Endometrial microvascular endothelial cells (primary cell): ENCODE results near the gene PTPN4. TPM values are rescaled to one million over a fixed set of nuclear protein-coding genes. Genes with fewer than 3 reads are reported as not detected.

ENCODE experiments used
- in situ Hi-C: cut with HindIII; loops from 2 replicates; pipeline ENCODE4 v1.10.0; 2017; ENCODE audit warnings: low sequenced_read_pairs, low pct_unique_long_range_greater_than_20kb; ENCODE audit errors: inconsistent ontology term
- total RNA-seq: library from RNA; depleted of rRNA; stranded (reverse); fragments of >200 nt; gene quantifications from one replicate; pipeline ENCODE4 v1.2.3, GENCODE V29; 2015; ENCODE audit errors: inconsistent ontology term

The PTPN4 gene
- total RNA-seq, 1 donor from 2014 or later = 22.8 TPM

- in situ Hi-C loops = loop anchor here (10.0 kb wide), 1 partner anchor 58 kb away; no protein-coding TSS in a partner anchor
Measured at GRCh38 chr2:119756837-119757236, 2.9 kb upstream of the PTPN4 start.

GRCh38 chr2:119758881-119759450 lies 756 bp upstream of the PTPN4 start:
- in situ Hi-C loops = loop anchor here (10.0 kb wide), 1 partner anchor 56 kb away; no protein-coding TSS in a partner anchor

- in situ Hi-C loops = no loop called here
Measured at GRCh38 chr2:119760237-119760955, 674 bp downstream of the PTPN4 start.

GRCh38 chr2:119760956-119761275 lies 1.2 kb downstream of the PTPN4 start:
- in situ Hi-C loops = no loop called here

- in situ Hi-C loops = no loop called here
Measured at GRCh38 chr2:119764832-119765231, 5.1 kb downstream of the PTPN4 start.

- in situ Hi-C loops = no loop called here
Measured at GRCh38 chr2:119765433-119766002, 5.8 kb downstream of the PTPN4 start.

- in situ Hi-C loops = no loop called here
Measured at GRCh38 chr2:119766944-119767343, 7.2 kb downstream of the PTPN4 start.

GRCh38 chr2:119768742-119769141 lies 9.0 kb downstream of the PTPN4 start:
- in situ Hi-C loops = no loop called here

GRCh38 chr2:119769645-119770044 lies 9.9 kb downstream of the PTPN4 start:
- in situ Hi-C loops = no loop called here

GRCh38 chr2:119771331-119771730 lies 11.6 kb downstream of the PTPN4 start:
- in situ Hi-C loops = no loop called here

GRCh38 chr2:119772128-119772527 lies 12.4 kb downstream of the PTPN4 start:
- in situ Hi-C loops = no loop called here

GRCh38 chr2:119772767-119773166 lies 13.0 kb downstream of the PTPN4 start:
- in situ Hi-C loops = no loop called here

- in situ Hi-C loops = no loop called here
Measured at GRCh38 chr2:119774026-119774425, 14.3 kb downstream of the PTPN4 start.

GRCh38 chr2:119775102-119775501 lies 15.4 kb downstream of the PTPN4 start:
- in situ Hi-C loops = no loop called here

GRCh38 chr2:119782308-119783027 lies 22.7 kb downstream of the PTPN4 start:
- in situ Hi-C loops = no loop called here

GRCh38 chr2:119784876-119785275 lies 25.2 kb downstream of the PTPN4 start:
- in situ Hi-C loops = no loop called here

- in situ Hi-C loops = no loop called here
Measured at GRCh38 chr2:119786295-119786694, 26.6 kb downstream of the PTPN4 start.

- in situ Hi-C loops = no loop called here
Measured at GRCh38 chr2:119788752-119789151, 29.0 kb downstream of the PTPN4 start.

- in situ Hi-C loops = no loop called here
Measured at GRCh38 chr2:119790466-119790865, 30.7 kb downstream of the PTPN4 start.

GRCh38 chr2:119792907-119793312 lies 33.2 kb downstream of the PTPN4 start:
- in situ Hi-C loops = no loop called here
